HG02884 (cell line): ENCODE measurements around the gene CYP27B1.

Experiments
- ATAC-seq: cut with Tn5 transposase; IDR thresholded peaks from one replicate; pipeline ENCODE4 v1.9.1; 2021; ENCODE audit warnings: mild to moderate bottlenecking, moderate library complexity; ENCODE audit not compliant: unreplicated experiment

CYP27B1 gene

GRCh38 chr12:57751788-57752667 is 14.8 kb downstream of the CYP27B1 start, which contains the start of gene CDK4:
Gene CDK4 (minus strand): TSS chr12:57752310. CDS start chr12:57751717, 593 bp downstream.
- peak; percentile 56 for ATAC-seq

DNA sequence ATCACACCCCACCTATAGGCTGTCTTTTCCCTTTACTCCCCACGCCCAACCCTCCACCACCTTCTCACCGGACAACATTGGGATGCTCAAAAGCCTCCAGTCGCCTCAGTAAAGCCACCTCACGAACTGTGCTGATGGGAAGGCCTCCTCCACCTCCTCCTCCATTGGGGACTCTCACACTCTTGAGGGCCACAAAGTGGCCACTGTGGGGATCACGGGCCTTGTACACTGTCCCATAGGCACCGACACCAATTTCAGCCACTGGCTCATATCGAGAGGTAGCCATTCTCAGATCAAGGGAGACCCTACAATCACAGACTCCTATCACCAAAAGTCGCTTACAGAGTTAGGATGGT is 15.5 kb downstream of the CYP27B1 start:
- no peak for ATAC-seq

GRCh38 chr12:57750561-57751431 is 16.1 kb downstream of the CYP27B1 start:
- no peak for ATAC-seq

DNA sequence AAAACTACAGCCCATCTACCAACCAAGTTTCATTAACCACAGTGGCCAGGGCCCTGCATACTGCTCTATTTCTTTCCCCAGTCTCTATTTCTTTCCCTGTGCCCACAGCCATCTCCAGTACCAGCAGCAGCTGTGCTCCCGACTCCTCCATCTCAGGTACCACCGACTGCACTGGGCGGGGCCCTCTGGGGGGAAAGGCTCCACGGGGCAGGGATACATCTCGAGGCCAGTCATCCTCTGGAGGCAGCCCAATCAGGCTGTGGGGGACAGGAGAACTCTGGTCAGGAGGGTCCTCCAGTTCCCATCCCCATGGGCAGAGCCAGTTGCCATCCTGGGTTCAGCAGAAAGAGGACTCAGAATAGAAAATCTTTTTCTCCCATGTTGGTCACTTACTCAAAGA is 17.8 kb downstream of the CYP27B1 start:
- no peak for ATAC-seq

DNA sequence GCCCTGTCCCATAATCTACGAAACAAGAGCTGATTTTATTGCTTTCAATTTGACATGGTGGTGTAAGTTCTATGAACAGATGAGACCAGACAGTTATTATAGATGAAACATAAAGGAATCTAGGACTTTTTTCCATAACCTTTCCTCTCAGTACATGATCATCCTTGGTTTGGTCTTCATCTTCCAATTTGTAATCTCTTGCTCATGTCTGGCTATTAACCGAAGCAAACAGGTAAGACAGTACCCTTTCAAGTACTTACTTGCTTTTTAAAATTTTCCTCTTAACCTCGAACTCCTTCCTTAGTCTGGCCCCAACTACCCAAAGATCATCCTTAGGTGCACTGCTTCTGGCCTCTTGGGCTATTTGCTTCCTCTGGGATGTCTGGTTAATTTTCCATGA is 20.9 kb downstream of the CYP27B1 start:
- no peak for ATAC-seq

- no peak for ATAC-seq
Observed at GRCh38 chr12:57745485-57745881, 21.4 kb downstream of the CYP27B1 start.

DNA sequence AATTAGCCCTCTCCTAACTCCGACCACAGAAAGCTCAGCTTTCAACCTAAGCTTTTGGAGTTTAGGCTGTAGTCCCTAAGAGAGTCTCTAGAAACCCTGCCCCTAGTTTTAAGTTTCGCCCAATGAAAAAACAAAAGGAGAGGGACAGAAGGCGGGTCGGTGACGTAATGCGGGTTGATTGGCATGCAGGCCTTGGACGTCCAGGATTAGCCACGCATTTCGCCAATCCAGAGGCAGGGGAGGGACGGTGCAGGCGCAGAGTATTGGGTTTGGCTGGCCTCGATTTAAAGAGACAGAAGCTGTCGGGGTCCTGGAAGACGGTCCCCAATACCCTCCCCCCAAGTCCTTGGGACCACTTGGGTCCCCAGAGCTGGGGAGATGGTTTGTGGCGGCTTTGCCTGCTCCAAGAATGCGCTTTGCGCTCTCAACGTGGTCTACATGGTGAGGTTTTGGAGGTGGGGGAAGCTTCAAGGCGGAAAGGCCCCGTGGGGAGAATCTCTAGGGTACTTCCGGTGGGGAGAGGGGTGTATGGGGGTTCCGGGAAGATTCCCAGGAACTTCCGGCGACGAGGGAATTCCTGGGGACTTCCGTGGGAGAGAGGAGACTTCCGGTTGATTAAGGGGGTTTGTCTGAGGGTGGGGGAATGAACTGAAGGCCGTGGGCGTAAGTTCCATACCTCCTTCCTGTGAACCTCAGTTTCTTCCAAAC is 21.9 kb downstream of the CYP27B1 start, which contains the start of gene TSPAN31:
Gene TSPAN31, plus strand, starts transcription at position 263 of the 708 bp plus-strand sequence. Its CDS starts 116 bp downstream, at position 379.
- ATAC-seq = peak; percentile 78

DNA sequence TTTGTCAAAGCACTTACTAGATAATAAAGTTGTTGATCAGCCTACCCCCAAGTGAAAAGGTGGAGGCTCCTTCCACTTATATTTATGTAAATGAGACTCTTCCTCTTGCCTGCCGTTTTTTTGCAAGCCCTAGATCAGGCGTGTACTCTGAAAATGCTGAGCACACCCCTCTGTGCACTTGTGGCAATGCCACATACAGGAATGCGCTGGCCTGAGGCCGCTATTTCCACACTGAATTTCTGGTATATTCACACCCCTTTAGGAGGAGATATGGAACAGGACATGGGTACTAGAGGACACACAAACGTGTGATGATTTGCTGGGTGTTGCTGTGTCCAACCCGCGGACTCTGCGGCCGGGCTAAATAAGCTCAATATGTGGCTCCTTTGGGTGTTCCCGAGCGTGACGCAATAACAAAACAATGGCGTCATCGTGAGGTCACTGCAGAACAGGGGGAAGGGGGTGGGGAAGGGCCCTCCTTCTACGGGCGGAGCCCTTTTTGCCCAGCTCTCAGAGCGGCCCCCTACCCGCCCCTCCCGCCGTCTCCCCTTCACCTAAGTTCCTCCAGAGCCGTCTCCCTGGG is 22.6 kb downstream of the CYP27B1 start:
- ATAC-seq = peak; percentile 33

DNA sequence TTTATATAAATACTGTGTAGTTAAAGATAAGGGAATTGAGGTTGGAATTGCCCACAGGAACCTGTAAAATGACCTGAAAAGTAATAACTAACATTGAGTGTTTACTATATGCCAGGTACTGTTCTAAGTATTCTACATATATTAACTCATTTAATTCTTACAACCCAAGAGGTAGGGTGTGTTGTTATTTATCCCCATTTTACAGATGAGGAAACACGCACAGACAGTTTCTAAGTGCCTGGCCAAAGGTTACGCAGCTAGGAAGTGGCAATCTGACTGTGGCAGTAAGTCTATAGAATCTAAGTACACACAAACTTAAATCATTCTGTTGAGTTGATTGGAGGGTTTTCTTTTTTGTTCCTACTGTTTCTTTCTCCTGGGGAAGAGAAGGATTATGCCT is 23.1 kb downstream of the CYP27B1 start:
- no peak for ATAC-seq

GRCh38 chr12:57741844-57742738 is 24.8 kb downstream of the CYP27B1 start:
- ATAC-seq = peak; percentile 47

DNA sequence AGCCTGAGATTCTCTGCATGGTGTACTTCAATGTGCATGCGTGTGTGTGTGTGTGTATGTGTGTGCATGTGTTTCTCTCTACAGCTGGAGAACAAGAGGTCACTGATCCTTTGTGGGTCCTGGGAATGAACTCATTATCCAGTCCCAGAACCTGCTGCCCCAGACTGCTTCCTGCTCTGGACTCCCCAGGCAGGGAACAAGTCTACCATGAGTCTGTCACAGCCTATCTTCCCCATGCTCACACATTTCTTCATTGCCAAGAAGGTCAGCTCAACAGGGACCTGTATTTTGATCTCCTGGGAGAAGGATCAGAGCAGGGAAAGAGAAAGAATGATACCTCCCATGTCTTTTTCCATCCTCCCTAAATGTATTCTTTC is 25.5 kb downstream of the CYP27B1 start:
- ATAC-seq = no peak

DNA sequence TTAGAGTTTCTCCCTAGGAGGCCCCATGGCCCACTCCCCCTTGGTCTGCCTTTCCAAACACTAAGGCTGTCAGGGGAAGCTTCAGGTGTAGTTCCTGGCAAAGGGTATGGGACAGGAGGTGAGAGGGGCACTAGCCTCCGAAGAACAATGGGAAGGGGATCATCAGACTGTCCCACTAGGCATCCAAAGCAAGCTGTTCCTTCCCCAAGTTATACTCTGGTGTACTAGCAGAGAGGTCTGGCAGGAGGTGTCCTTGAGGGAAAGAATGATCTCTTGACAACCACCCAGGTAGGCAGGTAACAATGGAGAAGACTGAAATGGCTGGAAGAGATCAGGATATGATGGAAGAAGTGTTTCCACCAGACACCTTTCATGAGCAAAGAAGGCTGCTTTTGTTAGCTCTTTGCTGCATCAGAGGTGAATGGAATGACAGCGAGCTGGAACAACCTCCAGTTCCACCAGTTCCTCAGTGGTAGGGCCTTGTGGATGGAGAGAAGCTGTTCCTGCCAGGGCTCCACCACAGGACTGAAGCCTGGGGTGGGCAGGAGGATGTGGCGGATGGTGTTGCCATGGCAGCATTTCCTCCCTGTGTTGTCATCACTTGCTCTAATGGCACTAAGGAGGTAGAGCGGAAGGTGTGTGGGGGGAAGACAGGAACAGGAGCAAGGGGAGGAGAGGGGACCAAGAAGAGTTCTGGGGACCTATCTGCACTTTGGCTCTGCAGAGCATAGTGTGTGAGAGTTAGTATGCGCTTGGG is 26.0 kb downstream of the CYP27B1 start:
- peak; percentile 39 for ATAC-seq

GRCh38 chr12:57739914-57740538 is 26.9 kb downstream of the CYP27B1 start:
- no peak for ATAC-seq

DNA sequence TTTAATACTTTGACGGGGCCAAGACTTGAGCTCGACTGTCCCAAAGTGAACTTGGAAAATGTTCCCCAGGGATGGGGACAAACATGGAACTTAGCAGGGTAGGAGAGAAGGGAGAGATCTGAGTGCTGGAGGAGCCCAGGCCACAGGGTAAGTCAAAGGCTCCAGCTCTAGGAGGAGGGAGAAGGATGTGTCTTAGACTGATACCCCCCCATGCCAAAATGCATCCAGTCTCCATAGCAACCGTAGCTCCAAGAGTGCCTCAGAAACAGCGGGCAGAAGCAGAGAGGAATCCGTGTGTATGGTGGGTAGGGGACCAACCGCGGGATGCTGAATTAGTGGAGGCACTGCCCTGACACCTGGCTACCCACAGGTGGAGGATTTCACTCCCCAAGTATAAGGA is 27.5 kb downstream of the CYP27B1 start:
- ATAC-seq = no peak

GRCh38 chr12:57738661-57739237 is 28.1 kb downstream of the CYP27B1 start, which contains the start of gene AGAP2:
Gene AGAP2 (minus strand): TSS chr12:57738742. CDS start chr12:57738246, 496 bp downstream.
- ATAC-seq = no peak

DNA sequence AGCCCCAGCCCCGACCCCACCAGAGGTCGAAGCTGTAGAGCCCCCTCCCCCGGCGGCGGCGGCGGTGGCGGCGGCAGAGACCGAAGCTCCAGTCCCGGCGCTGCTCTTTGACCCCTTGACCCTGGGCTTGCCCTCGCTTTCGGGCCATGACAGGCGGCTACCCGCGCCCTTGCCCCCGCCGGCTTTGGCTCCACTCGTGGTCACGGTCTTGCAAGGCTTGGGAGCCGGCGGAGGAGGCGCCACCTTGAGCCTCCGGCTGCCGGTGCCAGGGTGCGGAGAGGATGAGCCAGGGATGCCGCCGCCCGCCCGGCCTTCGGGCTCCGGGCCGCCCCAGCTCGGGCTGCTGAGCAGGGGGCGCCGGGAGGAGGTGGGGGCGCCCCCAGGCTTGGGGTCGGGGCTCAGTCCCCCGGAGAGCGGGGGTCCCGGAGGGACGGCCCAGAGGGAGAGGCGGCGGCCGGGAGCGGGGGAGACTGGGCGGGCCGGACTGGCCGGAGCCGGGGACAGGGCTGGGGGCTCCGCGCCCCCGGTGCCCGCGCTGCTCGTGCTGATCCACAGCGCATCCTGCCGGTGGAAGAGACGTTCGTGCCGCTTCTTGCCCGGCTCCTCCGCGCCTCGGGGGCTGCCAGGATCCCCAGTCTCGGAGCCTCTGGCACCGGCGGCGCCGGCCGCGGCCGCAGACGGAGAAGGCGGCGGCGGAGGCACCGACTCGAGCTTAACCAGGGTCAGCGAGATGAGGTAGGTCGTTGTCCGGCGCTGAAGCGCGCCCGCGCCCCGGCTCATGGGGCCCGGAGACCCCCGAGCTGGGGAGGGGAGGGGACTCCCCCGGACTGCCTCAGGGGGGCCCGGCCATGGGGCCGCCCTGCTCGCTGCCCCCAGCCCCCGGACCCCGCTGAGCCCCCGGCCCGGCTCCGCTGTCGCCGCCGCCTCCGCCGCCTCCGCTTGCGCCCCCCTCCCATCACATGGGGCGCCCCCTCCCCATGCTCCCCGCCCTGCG is 29.1 kb downstream of the CYP27B1 start:
- ATAC-seq = no peak
